Endothelial cell (in vitro differentiated cells): ENCODE data around the gene GDPGP1. TPM values are rescaled to one million over a fixed set of nuclear protein-coding genes. Genes with fewer than 3 reads are reported as not detected.

Source experiments
- DNase-seq: peaks from one replicate; pipeline ENCODE4 v3.0.0; 2021; ENCODE audit warnings: low spot score
- H3K27ac Mint-ChIP-seq: one replicate; pipeline ENCODE4 v1.8.0; 2021; ENCODE audit warnings: mixed read lengths, inconsistent platforms; ENCODE audit not compliant: unreplicated experiment
- H3K27me3 Mint-ChIP-seq: one replicate; pipeline ENCODE4 v1.8.0; 2021; ENCODE audit warnings: mild to moderate bottlenecking, moderate library complexity, mixed read lengths, inconsistent platforms; ENCODE audit not compliant: unreplicated experiment
- H3K36me3 Mint-ChIP-seq: one replicate; pipeline ENCODE4 v1.8.0; 2021; ENCODE audit warnings: mild to moderate bottlenecking, low read depth, mixed read lengths, inconsistent platforms; ENCODE audit not compliant: unreplicated experiment
- H3K4me1 Mint-ChIP-seq: one replicate; pipeline ENCODE4 v1.8.0; 2021; ENCODE audit warnings: mild to moderate bottlenecking, mixed read lengths, inconsistent platforms; ENCODE audit not compliant: unreplicated experiment
- H3K4me3 Mint-ChIP-seq: one replicate; pipeline ENCODE4 v1.8.0; 2021; ENCODE audit warnings: mild to moderate bottlenecking, mixed read lengths, inconsistent platforms; ENCODE audit not compliant: unreplicated experiment
- H3K9me3 Mint-ChIP-seq: one replicate; pipeline ENCODE4 v1.8.0; 2021; ENCODE audit warnings: mixed read lengths, inconsistent platforms; ENCODE audit not compliant: unreplicated experiment
- total RNA-seq: library from RNA; stranded (reverse); fragmentation: NEBNext Ultra II Directional; extraction: Animal tissue kit (Norgen Biotek cat#: 25700); gene quantifications from one replicate; pipeline ENCODE4 v1.2.1, GENCODE V29; 2021; ENCODE audit not compliant: unreplicated experiment
- TF ChIP-seq, protein P1 (sequence below): fragments of 200-600 bp; sonication (generic); IDR thresholded peaks from one replicate; pipeline ENCODE4 v1.5.0; 2021; ENCODE audit warnings: antibody characterized with exemption; ENCODE audit not compliant: unreplicated experiment

Gene GDPGP1
- total RNA-seq, 1 donor from 2014 or later: 7.7 TPM

DNA sequence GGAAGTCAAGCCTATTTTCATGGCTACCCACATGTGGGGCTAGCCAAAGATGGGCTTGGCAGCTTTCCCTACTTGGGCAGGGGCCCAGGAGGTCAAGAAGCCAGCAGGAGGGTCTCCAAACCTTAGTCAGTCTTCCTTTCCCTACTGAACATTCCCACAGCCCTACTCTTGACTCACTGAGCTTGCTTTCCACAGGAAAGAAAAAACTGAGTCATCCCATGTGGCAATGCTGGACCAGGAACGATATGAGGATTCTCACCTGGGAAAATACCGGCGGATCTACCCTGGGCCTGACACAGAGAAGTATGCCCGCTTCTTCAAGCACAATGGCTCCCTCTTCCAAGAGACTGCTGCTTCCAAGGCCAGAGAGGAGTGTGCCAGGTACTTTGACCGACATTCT, 27.8 kb downstream of the GDPGP1 start:
- Mint-ChIP-seq H3K4me3 (no peak overlapping the region), H3K27ac (no peak overlapping the region), H3K9me3 (no peaks in the 10 kb centered on the region), H3K4me1 (peaks cover 22% of the 10 kb centered on the region), H3K27me3 (peaks cover 12% of the 10 kb centered on the region), H3K36me3 (peaks cover 4% of the 10 kb centered on the region)
- DNase-seq: no peak
- TF ChIP-seq, protein P1, sequence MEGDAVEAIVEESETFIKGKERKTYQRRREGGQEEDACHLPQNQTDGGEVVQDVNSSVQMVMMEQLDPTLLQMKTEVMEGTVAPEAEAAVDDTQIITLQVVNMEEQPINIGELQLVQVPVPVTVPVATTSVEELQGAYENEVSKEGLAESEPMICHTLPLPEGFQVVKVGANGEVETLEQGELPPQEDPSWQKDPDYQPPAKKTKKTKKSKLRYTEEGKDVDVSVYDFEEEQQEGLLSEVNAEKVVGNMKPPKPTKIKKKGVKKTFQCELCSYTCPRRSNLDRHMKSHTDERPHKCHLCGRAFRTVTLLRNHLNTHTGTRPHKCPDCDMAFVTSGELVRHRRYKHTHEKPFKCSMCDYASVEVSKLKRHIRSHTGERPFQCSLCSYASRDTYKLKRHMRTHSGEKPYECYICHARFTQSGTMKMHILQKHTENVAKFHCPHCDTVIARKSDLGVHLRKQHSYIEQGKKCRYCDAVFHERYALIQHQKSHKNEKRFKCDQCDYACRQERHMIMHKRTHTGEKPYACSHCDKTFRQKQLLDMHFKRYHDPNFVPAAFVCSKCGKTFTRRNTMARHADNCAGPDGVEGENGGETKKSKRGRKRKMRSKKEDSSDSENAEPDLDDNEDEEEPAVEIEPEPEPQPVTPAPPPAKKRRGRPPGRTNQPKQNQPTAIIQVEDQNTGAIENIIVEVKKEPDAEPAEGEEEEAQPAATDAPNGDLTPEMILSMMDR: no peak

DNA sequence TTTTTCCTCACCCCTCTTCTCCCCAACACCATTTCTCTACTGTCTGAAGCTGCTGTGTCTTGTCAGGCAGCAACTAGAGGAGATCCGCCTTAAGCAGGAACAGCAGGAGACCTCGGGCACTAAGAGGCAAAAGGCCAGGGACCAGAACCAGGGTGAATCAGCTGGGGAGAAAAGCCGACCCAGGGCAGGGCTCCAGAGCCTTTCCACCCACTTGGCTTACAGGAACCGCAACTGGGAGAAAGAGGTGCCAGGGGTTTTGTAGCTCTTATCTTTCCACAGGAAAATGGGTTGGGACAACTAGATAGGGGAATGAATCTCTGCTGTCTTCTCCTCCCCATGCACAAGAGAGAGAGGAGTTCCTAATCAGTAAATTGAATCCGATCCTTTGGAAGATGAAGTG, 28.4 kb downstream of the GDPGP1 start:
- no peak for DNase-seq
- no peak overlapping the region for H3K4me3 Mint-ChIP-seq
- TF ChIP-seq, protein P1: no peak
- peaks cover 12% of the 10 kb centered on the region for H3K27me3 Mint-ChIP-seq
- no peaks in the 10 kb centered on the region for H3K9me3 Mint-ChIP-seq
- peaks cover 27% of the 10 kb centered on the region for H3K4me1 Mint-ChIP-seq
- peaks cover 4% of the 10 kb centered on the region for H3K36me3 Mint-ChIP-seq
- no peak overlapping the region for H3K27ac Mint-ChIP-seq

DNA sequence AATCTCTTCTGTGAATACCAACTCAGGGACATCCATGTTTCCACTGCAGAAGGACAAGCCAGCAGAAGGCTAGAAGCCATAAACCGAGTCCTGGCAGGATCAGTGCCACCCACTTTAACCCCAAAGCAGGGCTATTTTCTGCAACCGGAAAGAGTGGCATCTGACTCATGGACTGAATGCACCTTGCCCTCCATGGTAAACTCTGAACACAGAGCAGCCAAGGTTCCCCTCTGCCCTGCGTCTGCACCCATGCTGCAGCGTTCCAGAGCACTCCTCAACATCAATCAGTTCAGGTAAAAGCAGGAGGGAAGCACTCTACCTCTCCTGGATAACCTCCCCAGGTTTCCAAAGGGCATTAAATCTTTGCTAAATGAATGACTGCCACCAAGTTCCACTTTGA, 30.7 kb downstream of the GDPGP1 start:
- Mint-ChIP-seq H3K27me3 (peaks cover 12% of the 10 kb centered on the region), H3K9me3 (no peaks in the 10 kb centered on the region), H3K27ac (peak overlapping the region; percentile 94), H3K4me1 (peaks cover 40% of the 10 kb centered on the region), H3K36me3 (peaks cover 4% of the 10 kb centered on the region), H3K4me3 (peak overlapping the region; percentile 96)
- no peak for DNase-seq
- TF ChIP-seq, protein P1: no peak

DNA sequence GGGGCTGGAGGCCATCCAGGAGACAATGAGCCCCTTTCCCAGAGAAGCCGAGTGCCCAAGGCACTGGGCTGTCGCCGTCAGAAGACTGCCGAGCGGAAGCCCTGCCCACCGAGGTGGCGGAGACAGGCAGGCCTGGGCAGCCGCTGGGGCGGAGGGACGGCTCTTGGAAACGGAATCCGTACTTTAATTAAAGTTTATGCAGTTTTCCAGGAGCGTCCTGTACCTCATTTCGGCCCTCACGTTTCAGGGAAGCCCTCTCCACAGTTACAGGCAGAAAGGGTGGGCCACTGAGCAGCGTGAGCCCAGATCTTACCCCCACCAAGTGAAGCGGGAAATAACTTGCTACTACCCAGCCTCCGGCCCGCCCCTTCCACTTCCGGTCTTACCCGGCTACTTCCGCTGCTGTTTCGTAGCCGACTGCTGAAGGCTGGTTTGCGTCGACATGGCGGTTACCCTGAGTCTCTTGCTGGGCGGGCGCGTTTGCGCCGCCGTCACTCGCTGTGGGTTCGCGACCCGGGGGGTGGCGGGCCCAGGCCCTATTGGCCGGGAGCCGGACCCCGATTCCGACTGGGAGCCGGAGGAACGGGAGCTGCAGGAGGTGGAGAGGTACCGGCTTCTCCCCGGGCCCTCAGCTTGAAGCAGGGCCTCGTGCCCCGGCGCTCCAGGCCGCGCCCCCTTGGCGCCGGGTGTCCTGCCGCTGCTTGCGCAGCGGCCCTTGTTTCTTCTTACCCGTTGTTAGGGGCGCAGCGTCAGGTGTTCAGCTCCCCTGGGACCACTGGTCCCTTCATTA, 31.5 kb downstream of the GDPGP1 start, which contains the start of gene NGRN:
TSS of gene NGRN (plus strand) at position 402 of the 790 bp plus-strand sequence. CDS start at position 443, 41 bp downstream.
- H3K36me3 Mint-ChIP-seq: peaks cover 4% of the 10 kb centered on the region
- peak within 1 kb of the TSS; percentile 94 for H3K27ac Mint-ChIP-seq
- TF ChIP-seq, protein P1: no peak
- H3K9me3 Mint-ChIP-seq: no peaks in the 10 kb centered on the region
- H3K4me3 Mint-ChIP-seq: peak within 1 kb of the TSS; percentile 96
- H3K4me1 Mint-ChIP-seq: peaks cover 46% of the 10 kb centered on the region
- peak; percentile 87 for DNase-seq
- H3K27me3 Mint-ChIP-seq: peaks cover 12% of the 10 kb centered on the region

DNA sequence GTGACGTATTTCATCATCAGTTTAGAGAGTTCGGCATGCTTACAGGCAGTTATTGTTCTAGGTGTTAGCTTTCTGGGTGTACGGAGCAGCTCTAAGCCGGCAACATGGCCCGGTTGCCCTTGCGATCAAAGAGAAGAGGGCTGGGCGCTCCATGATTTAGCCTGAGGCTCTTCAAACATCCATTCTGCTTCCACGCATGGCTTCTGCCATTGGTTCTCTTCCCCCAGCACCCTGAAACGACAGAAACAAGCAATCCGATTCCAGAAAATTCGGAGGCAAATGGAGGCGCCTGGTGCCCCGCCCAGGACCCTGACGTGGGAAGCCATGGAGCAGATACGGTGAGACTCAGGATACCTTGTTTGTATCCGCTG, 32.0 kb downstream of the GDPGP1 start:
- Mint-ChIP-seq H3K27ac (peak overlapping the region; percentile 94), H3K27me3 (peaks cover 12% of the 10 kb centered on the region), H3K9me3 (no peaks in the 10 kb centered on the region), H3K4me3 (peak overlapping the region; percentile 96), H3K4me1 (peaks cover 49% of the 10 kb centered on the region), H3K36me3 (peaks cover 5% of the 10 kb centered on the region)
- peak; percentile 42 for DNase-seq
- TF ChIP-seq, protein P1: no peak
